Esophagus muscularis mucosa (tissue), 4 donors: ENCODE measurements around the gene DDX3X.

Experiments used
- CTCF ChIP-seq, 3 experiments: fragments of 200-600 bp in 2 of 3; fragments of 450-650 bp in 1 of 3; sonication (generic) in 2 of 3; IDR thresholded peaks; one replicate each; pipeline ENCODE4 v1.5.1; 2017 to 2019; ENCODE audit warnings: antibody characterized with exemption in 3 of 3, mild to moderate bottlenecking in 2 of 3, moderate library complexity in 1 of 3
- EP300 ChIP-seq: sonication (generic); formaldehyde crosslinking; IDR thresholded peaks from one replicate; pipeline ENCODE4 v1.6.1; 2017; ENCODE audit warnings: antibody characterized with exemption
- POLR2AphosphoS5 ChIP-seq, 2 donors: sonication (generic); formaldehyde crosslinking; IDR thresholded peaks; one replicate each; pipeline ENCODE4 v1.6.1; 2017; ENCODE audit warnings: antibody characterized with exemption in 2 of 2

- TF ChIP-seq EP300 (no peak), CTCF (IDR thresholded peaks at IDR 0.05) (no peak), POLR2AphosphoS5 (IDR thresholded peaks at IDR 0.05) (no peak)
Measured at GRCh38 chrX:41407816-41408215, 73.9 kb downstream of the DDX3X start.
